ENCODE measurements around the gene MTHFD1L. TPM values are rescaled to one million over a fixed set of nuclear protein-coding genes. Genes with fewer than 3 reads are reported as not detected.
A peak's percentile ranks its signal among the peaks of the same experiment; 100 is the strongest.

Gene MTHFD1L
- total and polyA plus RNA-seq, 9 donors, result 17.3 to 26.9 (median 24.9) TPM

- DNase-seq, result peak; percentile 93
- H3K9me3 ChIP-seq (replicated peaks; ENCODE audit: control insufficient read depth, low read depth, low read length), result no peaks in the 10 kb centered on the region
- 40% methylated on average over 3 of the region's 7 CpGs for WGBS (ENCODE audit: insufficient coverage)
- H3K27ac ChIP-seq (ENCODE audit: low read length), result peak overlapping the region; percentile 79
- no peak overlapping the region for H3K4me3 ChIP-seq (ENCODE audit: low read length)
- H3K4me1 ChIP-seq (ENCODE audit: control insufficient read depth, insufficient read depth, low read length), result peaks cover 14% of the 10 kb centered on the region
- H3K27me3 ChIP-seq (ENCODE audit: control insufficient read depth, insufficient read depth, low read length), result no peaks in the 10 kb centered on the region
- peaks cover 4% of the 10 kb centered on the region for H3K36me3 ChIP-seq (ENCODE audit: control insufficient read depth, insufficient read depth, low read length)
Observed at GRCh38 chr6:150925976-150926375, 60.5 kb downstream of the MTHFD1L start.

- H3K4me1 ChIP-seq (ENCODE audit: control insufficient read depth, insufficient read depth, low read length), result peaks cover 26% of the 10 kb centered on the region
- no peaks in the 10 kb centered on the region for H3K36me3 ChIP-seq (ENCODE audit: control insufficient read depth, insufficient read depth, low read length)
- no peak overlapping the region for H3K4me3 ChIP-seq (ENCODE audit: low read length)
- H3K27ac ChIP-seq (ENCODE audit: low read length), result peak overlapping the region; percentile 31
- no peaks in the 10 kb centered on the region for H3K27me3 ChIP-seq (ENCODE audit: control insufficient read depth, insufficient read depth, low read length)
- no peaks in the 10 kb centered on the region for H3K9me3 ChIP-seq (replicated peaks; ENCODE audit: control insufficient read depth, low read depth, low read length)
- WGBS (ENCODE audit: insufficient coverage), result no CpG with 5 or more reads among the region's 3 CpGs
- no peak for DNase-seq
Observed at GRCh38 chr6:150928882-150929281, 63.4 kb downstream of the MTHFD1L start.

GRCh38 chr6:150929416-150929815, 63.9 kb downstream of the MTHFD1L start:
- H3K27ac ChIP-seq (ENCODE audit: low read length), result peak overlapping the region; percentile 31
- DNase-seq, result peak; percentile 68

DNA sequence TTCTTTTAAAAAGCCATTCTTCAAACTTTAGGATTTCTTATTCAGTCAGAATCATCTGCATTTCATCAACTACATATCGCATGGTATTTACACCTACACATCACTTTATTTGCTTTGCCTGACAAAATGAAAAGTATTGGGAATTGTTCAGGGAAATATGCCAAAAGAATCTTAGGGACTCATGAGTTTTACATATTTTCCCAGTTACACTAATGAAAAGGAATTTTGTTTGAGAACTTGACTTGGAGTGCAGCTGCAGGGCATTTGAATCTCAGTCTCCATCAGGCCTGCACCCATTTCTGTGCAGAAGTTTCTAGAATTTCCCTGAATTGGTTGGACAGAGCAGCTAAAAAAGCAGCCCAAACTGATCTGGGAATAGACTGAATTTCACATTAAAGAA, 65.3 kb downstream of the MTHFD1L start:
- no peaks in the 10 kb centered on the region for H3K9me3 ChIP-seq (replicated peaks; ENCODE audit: control insufficient read depth, low read depth, low read length)
- H3K4me3 ChIP-seq (ENCODE audit: low read length), result no peak overlapping the region
- no CpG with 5 or more reads among the region's 1 CpG for WGBS (ENCODE audit: insufficient coverage)
- H3K27me3 ChIP-seq (ENCODE audit: control insufficient read depth, insufficient read depth, low read length), result no peaks in the 10 kb centered on the region
- H3K4me1 ChIP-seq (ENCODE audit: control insufficient read depth, insufficient read depth, low read length), result peaks cover 19% of the 10 kb centered on the region
- H3K36me3 ChIP-seq (ENCODE audit: control insufficient read depth, insufficient read depth, low read length), result peaks cover 3% of the 10 kb centered on the region
- peak overlapping the region; percentile 81 for H3K27ac ChIP-seq (ENCODE audit: low read length)
- peak; percentile 96 for DNase-seq

More at GRCh38 chr6:150929416-150929815, 63.9 kb downstream of the MTHFD1L start:
- peaks cover 26% of the 10 kb centered on the region for H3K4me1 ChIP-seq (ENCODE audit: control insufficient read depth, insufficient read depth, low read length)
- WGBS (ENCODE audit: insufficient coverage), result 40% methylated on average over 1 of the region's 2 CpGs
- H3K36me3 ChIP-seq (ENCODE audit: control insufficient read depth, insufficient read depth, low read length), result no peaks in the 10 kb centered on the region
- H3K27me3 ChIP-seq (ENCODE audit: control insufficient read depth, insufficient read depth, low read length), result no peaks in the 10 kb centered on the region
- H3K9me3 ChIP-seq (replicated peaks; ENCODE audit: control insufficient read depth, low read depth, low read length), result no peaks in the 10 kb centered on the region
- no peak overlapping the region for H3K4me3 ChIP-seq (ENCODE audit: low read length)

DNA sequence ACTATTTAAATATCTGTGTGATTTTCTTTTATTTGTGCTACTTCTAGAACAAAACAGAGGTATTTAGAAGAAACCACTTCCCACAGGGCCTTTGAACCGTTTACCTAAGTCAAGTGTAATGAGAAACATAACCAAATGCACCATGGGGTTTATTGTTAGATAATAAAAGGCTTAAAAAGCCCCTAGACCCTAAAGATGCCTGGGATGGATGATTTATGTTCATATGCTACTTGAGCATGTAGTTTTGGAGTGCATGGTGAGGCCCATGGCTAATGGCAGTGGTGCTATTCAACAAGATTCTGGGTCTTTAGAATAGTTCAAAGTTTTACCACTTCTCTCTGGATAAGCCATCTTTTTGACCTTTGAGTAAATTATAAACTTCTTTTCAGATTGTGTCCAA, 65.9 kb downstream of the MTHFD1L start:
- H3K27me3 ChIP-seq (ENCODE audit: control insufficient read depth, insufficient read depth, low read length), result no peaks in the 10 kb centered on the region
- peaks cover 3% of the 10 kb centered on the region for H3K36me3 ChIP-seq (ENCODE audit: control insufficient read depth, insufficient read depth, low read length)
- H3K27ac ChIP-seq (ENCODE audit: low read length), result peak overlapping the region; percentile 81
- H3K9me3 ChIP-seq (replicated peaks; ENCODE audit: control insufficient read depth, low read depth, low read length), result no peaks in the 10 kb centered on the region
- no peak overlapping the region for H3K4me3 ChIP-seq (ENCODE audit: low read length)
- H3K4me1 ChIP-seq (ENCODE audit: control insufficient read depth, insufficient read depth, low read length), result peaks cover 20% of the 10 kb centered on the region
- DNase-seq, result no peak
- no CpG with 5 or more reads among the region's 1 CpG for WGBS (ENCODE audit: insufficient coverage)

DNA sequence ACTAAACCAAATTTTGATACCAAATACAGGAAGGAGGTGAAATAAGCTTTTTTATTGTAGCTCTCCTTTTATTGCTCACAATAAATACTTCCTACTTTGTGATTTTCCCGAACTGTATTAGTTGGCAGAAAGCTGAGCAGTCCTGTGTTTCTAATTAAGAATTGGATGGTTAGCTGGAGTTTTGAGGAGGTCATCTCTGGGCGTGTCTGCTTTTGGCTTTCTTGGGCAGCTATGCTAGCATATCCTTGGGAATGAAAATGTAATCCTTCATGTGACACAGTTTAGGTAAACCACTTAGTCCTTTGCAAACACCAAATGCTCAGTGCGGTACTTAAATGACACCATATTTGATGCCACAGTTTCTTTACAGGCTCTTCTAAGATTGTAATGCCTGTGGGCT, 67.5 kb downstream of the MTHFD1L start:
- 20% methylated on average over 1 of the region's 3 CpGs for WGBS (ENCODE audit: insufficient coverage)
- H3K4me3 ChIP-seq (ENCODE audit: low read length), result no peak overlapping the region
- H3K9me3 ChIP-seq (replicated peaks; ENCODE audit: control insufficient read depth, low read depth, low read length), result no peaks in the 10 kb centered on the region
- peaks cover 24% of the 10 kb centered on the region for H3K4me1 ChIP-seq (ENCODE audit: control insufficient read depth, insufficient read depth, low read length)
- H3K27me3 ChIP-seq (ENCODE audit: control insufficient read depth, insufficient read depth, low read length), result no peaks in the 10 kb centered on the region
- DNase-seq, result peak; percentile 96
- H3K36me3 ChIP-seq (ENCODE audit: control insufficient read depth, insufficient read depth, low read length), result peaks cover 6% of the 10 kb centered on the region
- peak overlapping the region; percentile 53 for H3K27ac ChIP-seq (ENCODE audit: low read length)

- no peaks in the 10 kb centered on the region for H3K27me3 ChIP-seq (ENCODE audit: control insufficient read depth, insufficient read depth, low read length)
- H3K4me3 ChIP-seq (ENCODE audit: low read length), result no peak overlapping the region
- peaks cover 21% of the 10 kb centered on the region for H3K4me1 ChIP-seq (ENCODE audit: control insufficient read depth, insufficient read depth, low read length)
- no peak overlapping the region for H3K27ac ChIP-seq (ENCODE audit: low read length)
- no peaks in the 10 kb centered on the region for H3K9me3 ChIP-seq (replicated peaks; ENCODE audit: control insufficient read depth, low read depth, low read length)
- DNase-seq, result no peak
- H3K36me3 ChIP-seq (ENCODE audit: control insufficient read depth, insufficient read depth, low read length), result peaks cover 11% of the 10 kb centered on the region
- 96% methylated on average over 4 of the region's 4 CpGs for WGBS (ENCODE audit: insufficient coverage)
Observed at GRCh38 chr6:150934380-150934779, 68.9 kb downstream of the MTHFD1L start.

GRCh38 chr6:150936021-150936555, 70.6 kb downstream of the MTHFD1L start:
- Histone ChIP-seq H3K4me1 (ENCODE audit: control insufficient read depth, insufficient read depth, low read length) (peaks cover 21% of the 10 kb centered on the region), H3K36me3 (ENCODE audit: control insufficient read depth, insufficient read depth, low read length) (peaks cover 11% of the 10 kb centered on the region), H3K4me3 (ENCODE audit: low read length) (no peak overlapping the region), H3K27me3 (ENCODE audit: control insufficient read depth, insufficient read depth, low read length) (no peaks in the 10 kb centered on the region), H3K27ac (ENCODE audit: low read length) (peak overlapping the region; percentile 22), H3K9me3 (replicated peaks; ENCODE audit: control insufficient read depth, low read depth, low read length) (no peaks in the 10 kb centered on the region)
- peak; percentile 34 for DNase-seq
- WGBS (ENCODE audit: insufficient coverage), result no CpG with 5 or more reads among the region's 2 CpGs

DNA sequence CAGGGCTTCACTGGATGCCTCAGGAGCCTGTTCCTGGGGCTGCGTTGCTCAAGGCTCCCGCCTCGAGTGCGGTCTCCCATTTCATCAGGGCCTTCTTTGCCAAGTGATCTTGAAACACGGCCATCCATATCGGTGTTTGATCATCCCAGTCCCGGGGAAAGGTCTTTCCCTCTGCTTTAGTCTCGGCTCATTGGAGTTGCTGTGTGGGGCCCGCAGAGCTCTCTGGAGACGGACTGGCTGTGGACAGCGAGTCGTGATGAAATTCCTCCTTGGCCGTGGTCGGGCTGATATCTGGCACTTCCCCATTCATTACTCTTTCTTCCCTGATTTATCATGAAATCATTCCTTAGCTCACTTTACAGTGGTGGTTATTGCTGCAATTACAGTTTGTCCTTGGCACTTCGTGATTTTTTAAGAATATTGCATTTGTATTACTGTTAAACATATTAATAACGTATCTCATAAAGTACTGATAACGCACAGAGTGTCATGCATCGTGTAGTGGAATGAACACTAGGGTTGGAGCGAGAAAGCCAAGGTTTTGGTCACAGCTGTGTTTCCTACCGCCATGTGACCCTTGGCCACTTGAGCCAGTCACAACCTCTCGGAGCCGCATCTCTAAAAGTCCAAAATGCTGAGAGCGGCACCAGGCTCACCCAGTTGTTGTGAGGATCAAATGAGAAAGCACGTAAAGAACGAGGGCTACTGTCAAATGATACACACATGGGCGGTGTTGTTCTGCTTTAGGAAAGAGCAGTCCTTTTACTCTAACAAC, 71.8 kb downstream of the MTHFD1L start:
- H3K27ac ChIP-seq (ENCODE audit: low read length), result peak overlapping the region; percentile 45

GRCh38 chr6:150939399-150939798, 73.9 kb downstream of the MTHFD1L start:
- peaks cover 15% of the 10 kb centered on the region for H3K36me3 ChIP-seq (ENCODE audit: control insufficient read depth, insufficient read depth, low read length)
- no peaks in the 10 kb centered on the region for H3K27me3 ChIP-seq (ENCODE audit: control insufficient read depth, insufficient read depth, low read length)
- no peak overlapping the region for H3K27ac ChIP-seq (ENCODE audit: low read length)
- H3K4me1 ChIP-seq (ENCODE audit: control insufficient read depth, insufficient read depth, low read length), result peaks cover 10% of the 10 kb centered on the region
- WGBS (ENCODE audit: insufficient coverage), result 60% methylated on average over 2 of the region's 5 CpGs
- H3K4me3 ChIP-seq (ENCODE audit: low read length), result no peak overlapping the region
- no peak for DNase-seq
- H3K9me3 ChIP-seq (replicated peaks; ENCODE audit: control insufficient read depth, low read depth, low read length), result no peaks in the 10 kb centered on the region

More for the DNA sequence above, 71.8 kb downstream of the MTHFD1L start:
- H3K27me3 ChIP-seq (ENCODE audit: control insufficient read depth, insufficient read depth, low read length), result no peaks in the 10 kb centered on the region
- H3K36me3 ChIP-seq (ENCODE audit: control insufficient read depth, insufficient read depth, low read length), result peaks cover 11% of the 10 kb centered on the region
- peak; percentile 87 for DNase-seq
- no peak overlapping the region for H3K4me3 ChIP-seq (ENCODE audit: low read length)
- peaks cover 15% of the 10 kb centered on the region for H3K4me1 ChIP-seq (ENCODE audit: control insufficient read depth, insufficient read depth, low read length)
- no peaks in the 10 kb centered on the region for H3K9me3 ChIP-seq (replicated peaks; ENCODE audit: control insufficient read depth, low read depth, low read length)
- WGBS (ENCODE audit: insufficient coverage), result 37% methylated on average over 13 of the region's 26 CpGs
